Thyroid gland (tissue), 4 donors: ENCODE data around the gene NECTIN1. TPM values are rescaled to one million over a fixed set of nuclear protein-coding genes. Genes with fewer than 3 reads are reported as not detected.

ENCODE experiments used
- DNase-seq, 2 donors: peaks; one replicate each; pipeline ENCODE4 v3.0.0-alpha.2; 2019
- H3K27ac ChIP-seq, 3 donors: fragments of 200-600 bp; sonication (generic); 1 replicate in 2 of 3; 2 replicates in 1 of 3; pipeline ENCODE4 v1.5.1; 2016 to 2019; ENCODE audit warnings: mild to moderate bottlenecking in 1 of 3, moderate library complexity in 1 of 3
- H3K27me3 ChIP-seq: fragments of 200-600 bp; sonication (generic); one replicate; pipeline ENCODE4 v1.5.1; 2019
- H3K36me3 ChIP-seq, 2 donors: fragments of 200-600 bp; sonication (generic); one replicate each; pipeline ENCODE4 v1.5.1; 2016 to 2019
- H3K4me1 ChIP-seq, 2 donors: fragments of 200-600 bp; sonication (generic); one replicate each; pipeline ENCODE4 v1.5.1; 2017 to 2019
- H3K4me3 ChIP-seq, 3 donors: fragments of 200-600 bp; sonication (generic); replicated peaks in 1 of 3; 1 replicate in 2 of 3; 2 replicates in 1 of 3; pipeline ENCODE4 v1.5.1; 2016; ENCODE audit warnings: mild to moderate bottlenecking in 1 of 3
- H3K9me3 ChIP-seq: fragments of 200-600 bp; sonication (generic); one replicate; pipeline ENCODE4 v1.5.1; 2017
- POLR2A ChIP-seq, 2 donors: fragments of 450-650 bp; IDR thresholded peaks; one replicate each; pipeline ENCODE4 v1.6.1; 2017; ENCODE audit warnings: antibody characterized with exemption in 2 of 2, mild to moderate bottlenecking in 2 of 2, moderate library complexity in 1 of 2
- WGBS, 2 donors: methylation state at CpG; one replicate each; pipeline ENCODE4 v1.1.5; 2017; 5-methylcytosine and 5-hydroxymethylcytosine counted together
- intact Hi-C: fragments of 100-400 bp; cut with DNase I; formaldehyde crosslinking; loops from one replicate; pipeline ENCODE4 v1.15.1; 2023
- total RNA-seq, 4 donors: library from RNA; depleted of rRNA; stranded (reverse); fragments of >200 nt; gene quantifications; one replicate each; pipeline ENCODE4 v1.2.3, GENCODE V29; 2016
- TF ChIP-seq, protein P1 (sequence below), 6 experiments: fragments of 200-600 bp in 3 of 6; fragments of 450-650 bp in 3 of 6; sonication (generic) in 3 of 6; IDR thresholded peaks; one replicate each; pipeline ENCODE4 v1.5.1; 2016 to 2019; ENCODE audit warnings: antibody characterized with exemption in 6 of 6, mild to moderate bottlenecking in 2 of 6, inconsistent platforms in 1 of 6, moderate library complexity in 1 of 6

Gene NECTIN1
- total RNA-seq, 4 donors from 2014 or later: 0.94 to 5.3 (median 2.3) TPM

DNA sequence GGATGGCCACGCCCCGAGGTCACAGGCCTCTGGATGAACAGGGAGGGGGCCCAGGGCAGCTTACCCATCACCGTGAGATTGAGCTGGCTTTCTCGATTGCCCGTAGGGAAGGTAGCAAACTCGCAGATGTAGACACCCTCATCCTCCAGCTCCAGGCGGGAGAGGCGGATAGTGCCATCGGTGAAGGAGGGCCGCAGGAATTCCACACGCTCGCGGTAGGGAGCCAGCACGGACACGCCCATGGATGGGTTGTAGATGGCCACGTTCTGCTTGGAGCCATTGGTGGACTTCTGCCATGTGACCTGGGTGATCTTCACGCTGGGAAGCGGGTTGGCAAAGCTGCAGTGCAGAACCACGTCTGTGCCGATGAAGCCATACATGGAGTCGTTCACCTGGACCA lies 50.6 kb downstream of the NECTIN1 start:
- no peak overlapping the region for H3K27ac ChIP-seq
- H3K4me1 ChIP-seq: peaks cover 0 to 4% of the 10 kb centered on the region in 2 donors
- no peak for DNase-seq
- no peaks in the 10 kb centered on the region for H3K9me3 ChIP-seq
- intact Hi-C loops: no loop called here
- no peak for TF ChIP-seq POLR2A (IDR thresholded peaks at IDR 0.05)
- TF ChIP-seq, protein P1, sequence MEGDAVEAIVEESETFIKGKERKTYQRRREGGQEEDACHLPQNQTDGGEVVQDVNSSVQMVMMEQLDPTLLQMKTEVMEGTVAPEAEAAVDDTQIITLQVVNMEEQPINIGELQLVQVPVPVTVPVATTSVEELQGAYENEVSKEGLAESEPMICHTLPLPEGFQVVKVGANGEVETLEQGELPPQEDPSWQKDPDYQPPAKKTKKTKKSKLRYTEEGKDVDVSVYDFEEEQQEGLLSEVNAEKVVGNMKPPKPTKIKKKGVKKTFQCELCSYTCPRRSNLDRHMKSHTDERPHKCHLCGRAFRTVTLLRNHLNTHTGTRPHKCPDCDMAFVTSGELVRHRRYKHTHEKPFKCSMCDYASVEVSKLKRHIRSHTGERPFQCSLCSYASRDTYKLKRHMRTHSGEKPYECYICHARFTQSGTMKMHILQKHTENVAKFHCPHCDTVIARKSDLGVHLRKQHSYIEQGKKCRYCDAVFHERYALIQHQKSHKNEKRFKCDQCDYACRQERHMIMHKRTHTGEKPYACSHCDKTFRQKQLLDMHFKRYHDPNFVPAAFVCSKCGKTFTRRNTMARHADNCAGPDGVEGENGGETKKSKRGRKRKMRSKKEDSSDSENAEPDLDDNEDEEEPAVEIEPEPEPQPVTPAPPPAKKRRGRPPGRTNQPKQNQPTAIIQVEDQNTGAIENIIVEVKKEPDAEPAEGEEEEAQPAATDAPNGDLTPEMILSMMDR (IDR thresholded peaks at IDR 0.05): no peak
- no peak overlapping the region for H3K4me3 ChIP-seq
- no peaks in the 10 kb centered on the region for H3K36me3 ChIP-seq
- no peaks in the 10 kb centered on the region for H3K27me3 ChIP-seq
- 89 to 94% methylated on average over 9 to 21 of the region's 21 CpGs for WGBS, 2 donors

DNA sequence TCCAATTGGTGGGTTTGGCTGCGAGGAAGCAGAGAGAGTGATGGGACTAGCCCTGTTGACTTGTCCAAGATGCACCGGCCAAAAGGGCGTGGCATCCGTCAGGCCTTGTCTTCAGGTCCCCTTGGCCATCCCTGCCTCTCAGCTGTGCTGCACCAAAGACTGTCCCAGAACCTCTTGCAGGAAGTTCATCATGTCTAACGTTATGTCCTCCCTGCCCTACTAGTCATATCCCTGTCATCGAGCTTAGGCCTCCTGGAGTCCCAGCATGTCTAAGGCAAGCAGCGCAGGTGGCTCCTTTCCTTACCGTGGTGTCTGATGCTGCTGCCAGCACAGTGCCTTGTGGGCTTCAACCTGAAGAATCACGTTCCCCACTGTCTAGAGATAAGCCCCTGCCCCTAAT lies 51.2 kb downstream of the NECTIN1 start:
- no peaks in the 10 kb centered on the region for H3K27me3 ChIP-seq
- no peak overlapping the region for H3K27ac ChIP-seq
- no peaks in the 10 kb centered on the region for H3K9me3 ChIP-seq
- no peak for TF ChIP-seq POLR2A (IDR thresholded peaks at IDR 0.05)
- TF ChIP-seq, protein P1 (IDR thresholded peaks at IDR 0.05): no peak
- WGBS, 2 donors: 94 to 99% methylated on average over 9 of the region's 9 CpGs
- no peaks in the 10 kb centered on the region for H3K36me3 ChIP-seq
- H3K4me1 ChIP-seq: peaks cover 0 to 4% of the 10 kb centered on the region in 2 donors
- no peak for DNase-seq
- intact Hi-C loops: no loop called here
- no peak overlapping the region for H3K4me3 ChIP-seq

DNA sequence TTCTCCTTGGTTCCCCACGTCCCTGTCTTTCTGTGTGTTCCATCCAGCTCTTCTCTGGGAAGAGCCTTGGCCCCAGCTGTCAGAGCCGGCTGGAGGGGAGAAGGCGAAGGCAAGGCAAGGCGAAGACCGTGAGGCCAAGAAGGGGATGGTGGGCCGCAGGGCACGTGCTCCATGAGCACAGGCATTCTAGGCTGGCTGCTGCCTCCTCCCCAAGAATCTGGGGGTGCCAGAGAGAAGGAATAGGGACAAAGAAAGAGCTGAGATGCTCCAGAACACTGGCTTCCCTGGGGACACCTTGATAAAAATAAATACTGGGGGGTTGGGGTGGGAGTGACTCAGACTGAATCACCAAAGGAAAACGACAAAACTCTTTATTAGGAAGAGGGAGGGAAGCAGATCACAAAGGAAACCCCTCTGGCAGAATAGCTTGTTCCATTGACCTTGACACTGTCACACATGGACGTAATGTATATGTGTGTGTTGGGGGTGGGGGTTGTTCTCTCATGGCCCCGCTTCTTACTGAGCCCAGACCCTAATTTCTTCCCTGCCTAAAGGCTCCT lies 52.5 kb downstream of the NECTIN1 start:
- no peaks in the 10 kb centered on the region for H3K9me3 ChIP-seq
- 86 to 92% methylated on average over 10 of the region's 10 CpGs for WGBS, 2 donors
- no peak for DNase-seq
- intact Hi-C loops: no loop called here
- no peak for TF ChIP-seq POLR2A (IDR thresholded peaks at IDR 0.05)
- TF ChIP-seq, protein P1 (IDR thresholded peaks at IDR 0.05): no peak
- no peak overlapping the region for H3K27ac ChIP-seq
- H3K4me3 ChIP-seq: no peak overlapping the region
- no peaks in the 10 kb centered on the region for H3K36me3 ChIP-seq
- peaks cover 0 to 8% of the 10 kb centered on the region in 2 donors for H3K4me1 ChIP-seq
- no peaks in the 10 kb centered on the region for H3K27me3 ChIP-seq

DNA sequence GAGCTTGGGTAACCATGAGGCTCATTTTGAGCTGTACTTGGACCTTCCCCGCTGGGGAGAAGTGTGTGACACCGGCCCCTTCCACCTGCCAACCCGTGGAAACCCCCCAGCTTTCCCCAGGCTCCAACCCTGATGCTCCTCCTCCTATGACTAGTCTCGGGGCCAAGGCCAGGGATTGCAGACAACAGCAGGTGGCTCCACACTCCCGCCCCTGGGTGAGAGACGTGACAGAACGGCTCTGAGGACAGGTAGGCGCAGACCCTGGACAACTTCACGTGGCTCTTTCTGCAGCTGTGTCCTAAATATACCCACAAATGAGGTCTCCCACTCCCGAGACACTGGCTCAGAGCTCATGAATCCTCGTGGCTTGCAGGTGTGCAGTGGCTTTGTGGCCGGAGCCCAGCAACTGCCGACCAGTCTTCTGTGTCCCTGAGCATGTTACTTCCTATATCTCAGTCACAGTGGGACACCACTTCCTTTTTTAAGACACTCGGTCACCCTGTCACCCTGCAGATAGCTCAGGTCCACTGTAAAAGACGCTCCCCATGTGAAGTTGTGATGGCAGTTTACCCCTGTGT lies 55.2 kb downstream of the NECTIN1 start:
- 64 to 83% methylated on average over 6 to 15 of the region's 15 CpGs for WGBS, 2 donors

More for the DNA sequence above, 55.2 kb downstream of the NECTIN1 start:
- no peaks in the 10 kb centered on the region for H3K9me3 ChIP-seq
- TF ChIP-seq, protein P1 (IDR thresholded peaks at IDR 0.05): no peak
- TF ChIP-seq POLR2A (IDR thresholded peaks at IDR 0.05): no peak
- H3K27me3 ChIP-seq: no peaks in the 10 kb centered on the region
- H3K4me3 ChIP-seq: no peak overlapping the region
- peaks cover 0 to 6% of the 10 kb centered on the region in 2 donors for H3K4me1 ChIP-seq
- intact Hi-C loops: no loop called here
- H3K27ac ChIP-seq: no peak overlapping the region
- no peak for DNase-seq
- no peaks in the 10 kb centered on the region for H3K36me3 ChIP-seq
